Epithelial cell of esophagus (primary cell): ENCODE measurements around the gene AFDN.

ENCODE experiments used
- DNase-seq: peaks from one replicate; pipeline ENCODE4 v3.0.0; 2010; ENCODE audit warnings: low read depth
- H3K4me3 ChIP-seq: 2 replicates; pipeline ENCODE4 v1.5.1; 2011; ENCODE audit warnings: mild to moderate bottlenecking, low read length, control low read depth
- TF ChIP-seq, protein P1 (sequence below): IDR thresholded peaks from 2 replicates; pipeline ENCODE4 v1.5.1; 2011; ENCODE audit warnings: low read depth, mild to moderate bottlenecking, low read length, control low read depth, inconsistent platforms; ENCODE audit not compliant: insufficient read depth; ENCODE audit errors: missing control alignments

Gene AFDN

DNA sequence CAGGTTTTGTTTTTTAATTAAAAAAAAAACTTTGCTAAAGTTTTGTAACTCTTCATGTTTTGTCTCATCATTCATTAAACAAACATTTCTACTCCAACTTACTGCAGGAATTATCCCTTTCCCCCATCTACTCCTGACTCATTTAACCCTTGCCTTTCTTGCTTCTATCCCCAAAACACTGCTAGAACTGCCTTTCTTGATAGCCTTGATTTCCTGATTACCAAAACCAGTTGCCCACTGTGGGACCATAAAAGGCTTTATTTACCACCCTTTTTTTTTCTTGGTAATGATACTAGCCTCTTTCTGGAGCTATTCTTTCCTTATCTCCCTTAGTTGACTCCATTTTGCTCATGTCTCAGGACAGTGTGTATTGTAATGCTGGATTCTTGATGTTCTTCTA lies 15.3 kb downstream of the AFDN start:
- TF ChIP-seq, protein P1, sequence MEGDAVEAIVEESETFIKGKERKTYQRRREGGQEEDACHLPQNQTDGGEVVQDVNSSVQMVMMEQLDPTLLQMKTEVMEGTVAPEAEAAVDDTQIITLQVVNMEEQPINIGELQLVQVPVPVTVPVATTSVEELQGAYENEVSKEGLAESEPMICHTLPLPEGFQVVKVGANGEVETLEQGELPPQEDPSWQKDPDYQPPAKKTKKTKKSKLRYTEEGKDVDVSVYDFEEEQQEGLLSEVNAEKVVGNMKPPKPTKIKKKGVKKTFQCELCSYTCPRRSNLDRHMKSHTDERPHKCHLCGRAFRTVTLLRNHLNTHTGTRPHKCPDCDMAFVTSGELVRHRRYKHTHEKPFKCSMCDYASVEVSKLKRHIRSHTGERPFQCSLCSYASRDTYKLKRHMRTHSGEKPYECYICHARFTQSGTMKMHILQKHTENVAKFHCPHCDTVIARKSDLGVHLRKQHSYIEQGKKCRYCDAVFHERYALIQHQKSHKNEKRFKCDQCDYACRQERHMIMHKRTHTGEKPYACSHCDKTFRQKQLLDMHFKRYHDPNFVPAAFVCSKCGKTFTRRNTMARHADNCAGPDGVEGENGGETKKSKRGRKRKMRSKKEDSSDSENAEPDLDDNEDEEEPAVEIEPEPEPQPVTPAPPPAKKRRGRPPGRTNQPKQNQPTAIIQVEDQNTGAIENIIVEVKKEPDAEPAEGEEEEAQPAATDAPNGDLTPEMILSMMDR, result no peak
- no peak overlapping the region for H3K4me3 ChIP-seq
- DNase-seq, result no peak

DNA sequence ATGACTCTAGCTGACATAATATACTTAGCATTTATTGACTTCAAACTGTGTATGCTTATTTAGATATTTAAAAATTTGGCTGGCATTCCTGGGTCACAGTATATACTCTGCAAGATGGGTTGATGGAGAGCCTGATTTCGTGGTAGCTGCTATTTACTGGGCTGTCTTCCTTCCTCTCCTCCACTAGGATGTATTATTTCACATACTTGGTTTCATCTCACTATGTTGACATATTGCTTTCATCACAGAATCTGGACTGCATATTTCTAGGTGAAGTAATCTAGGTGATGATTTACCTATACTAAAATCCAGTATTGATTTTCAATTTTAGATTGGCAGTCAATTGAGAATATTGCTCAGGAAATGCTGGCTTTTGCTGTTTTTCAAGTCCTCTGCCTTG lies 15.7 kb downstream of the AFDN start:
- TF ChIP-seq, protein P1, result no peak
- no peak overlapping the region for H3K4me3 ChIP-seq
- DNase-seq, result no peak

DNA sequence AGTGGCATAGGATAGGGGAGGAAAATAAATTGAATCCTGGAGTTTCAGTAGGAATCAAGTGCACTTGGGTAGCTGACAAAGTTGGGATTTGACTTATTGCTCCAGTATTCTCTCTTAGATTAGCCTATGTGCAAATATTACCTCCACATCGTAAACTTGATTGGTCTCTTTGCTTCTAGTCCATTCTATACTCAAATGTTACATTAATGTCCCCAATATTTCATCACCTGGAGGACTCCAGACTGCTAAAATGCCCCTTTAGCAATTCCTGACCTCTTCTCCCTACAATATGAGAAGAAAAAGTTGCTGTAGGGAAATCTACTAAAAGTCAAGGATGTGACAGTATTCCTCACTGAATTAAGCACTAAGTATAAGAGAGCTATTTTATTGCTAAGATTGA lies 16.3 kb downstream of the AFDN start:
- no peak overlapping the region for H3K4me3 ChIP-seq
- no peak for DNase-seq
- TF ChIP-seq, protein P1, result no peak

DNA sequence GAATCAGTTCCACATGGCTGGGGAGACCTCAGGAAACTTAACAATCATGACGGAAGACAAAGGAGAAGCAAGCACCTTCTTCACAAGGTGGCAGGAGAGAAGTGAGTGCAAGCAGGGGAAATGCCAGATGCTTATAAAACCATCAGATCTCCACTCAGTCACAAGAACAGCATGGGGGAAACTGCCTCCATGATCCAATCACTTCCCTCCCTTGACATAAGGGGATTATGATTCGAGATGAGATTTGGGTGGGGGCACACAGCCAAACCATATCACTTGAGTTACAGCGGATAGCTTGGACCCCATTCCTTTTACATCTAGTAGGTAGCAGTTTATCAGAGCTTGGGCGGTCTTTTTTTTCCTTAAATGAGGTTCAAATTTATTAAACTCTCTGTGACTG lies 19.1 kb downstream of the AFDN start:
- DNase-seq, result no peak
- no peak overlapping the region for H3K4me3 ChIP-seq
- TF ChIP-seq, protein P1, result no peak

DNA sequence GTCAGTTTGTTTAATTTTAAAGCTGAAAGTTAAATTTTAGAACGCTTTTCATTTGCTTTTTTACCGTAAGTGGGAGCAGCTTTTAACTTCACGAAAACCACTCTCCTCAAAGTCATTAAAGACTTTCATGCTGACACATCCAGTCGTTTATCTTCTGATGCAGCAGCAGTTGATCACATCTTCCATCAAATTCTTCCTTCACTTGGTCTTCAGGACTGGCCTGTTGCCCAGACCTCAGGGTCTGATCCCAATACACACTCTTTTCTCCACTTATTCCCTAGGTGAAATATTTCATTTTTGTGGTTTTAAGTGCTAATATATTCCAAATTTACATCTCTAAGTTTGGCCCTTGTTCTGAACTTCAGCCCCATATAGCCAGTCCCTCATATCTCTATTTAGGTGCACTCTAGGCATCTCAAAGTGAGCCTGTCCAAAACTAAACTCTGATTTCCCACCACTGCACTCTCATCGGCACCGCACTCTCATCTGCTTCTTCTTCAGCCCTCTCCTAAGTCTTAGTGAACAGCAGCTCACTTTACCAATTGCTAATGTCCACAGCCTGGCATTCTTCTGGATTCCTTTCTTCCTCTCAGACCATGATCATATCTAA lies 20.4 kb downstream of the AFDN start:
- no peak for DNase-seq
- H3K4me3 ChIP-seq, result no peak overlapping the region
- TF ChIP-seq, protein P1, result no peak

DNA sequence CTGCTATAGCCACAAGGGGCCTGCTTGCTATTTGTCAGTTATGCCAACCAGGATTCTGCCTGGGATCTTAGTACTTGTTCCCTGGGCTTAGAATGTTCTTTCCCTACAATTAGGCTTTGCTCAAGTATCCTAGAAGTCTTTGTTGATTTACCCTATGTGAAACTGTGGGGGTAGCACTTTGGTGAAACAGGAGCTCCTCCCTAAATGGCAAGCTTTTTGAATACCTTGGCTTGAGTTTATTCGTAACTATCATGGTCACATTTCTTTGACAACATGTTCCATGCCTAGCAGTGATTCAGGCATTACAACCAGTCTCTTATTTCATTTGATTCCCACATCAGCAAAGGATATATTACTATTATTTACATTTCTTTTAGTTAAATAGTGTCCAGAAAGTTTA lies 21.2 kb downstream of the AFDN start:
- no peak overlapping the region for H3K4me3 ChIP-seq
- no peak for DNase-seq
- TF ChIP-seq, protein P1, result no peak

DNA sequence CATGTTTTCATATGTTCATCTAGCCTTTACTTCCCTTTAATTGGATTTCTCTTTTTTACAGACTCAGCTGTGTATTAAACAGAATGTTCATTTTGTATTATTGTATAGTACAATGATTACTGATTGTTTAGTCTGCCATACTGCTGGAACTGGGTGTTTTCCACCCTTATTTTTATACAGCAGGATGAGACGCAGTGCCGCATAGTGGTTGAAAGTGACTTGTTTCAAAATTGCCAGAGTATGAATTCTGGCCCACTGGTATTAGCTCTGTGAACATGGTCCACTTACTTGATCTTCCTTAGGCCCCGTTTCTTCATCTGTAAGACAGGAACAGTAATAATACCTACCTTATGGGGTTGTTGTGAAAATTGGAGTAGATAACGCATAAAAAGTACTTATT lies 22.1 kb downstream of the AFDN start:
- H3K4me3 ChIP-seq, result no peak overlapping the region
- DNase-seq, result no peak
- TF ChIP-seq, protein P1, result no peak
